GM23248 (cell line): ENCODE data around the gene KLHL22.
"Not testable (repeated sequence)": the region's sequence is repeated elsewhere in the genome, so short reads cannot be mapped to it uniquely, and the experiment has no call there.

ENCODE experiments used
- EZH2 ChIP-seq: fragments of 200-600 bp; sonication (generic); IDR thresholded peaks from 2 replicates; pipeline ENCODE4 v1.6.1; 2018; ENCODE audit warnings: antibody characterized with exemption, mild to moderate bottlenecking; ENCODE audit not compliant: insufficient read depth, poor library complexity, severe bottlenecking
- EZH2phosphoT487 ChIP-seq: fragments of 200-600 bp; sonication (generic); IDR thresholded peaks from 2 replicates; pipeline ENCODE4 v1.6.1; 2018; ENCODE audit warnings: antibody characterized with exemption, moderate library complexity, mild to moderate bottlenecking, low read depth; ENCODE audit not compliant: insufficient read depth

DNA sequence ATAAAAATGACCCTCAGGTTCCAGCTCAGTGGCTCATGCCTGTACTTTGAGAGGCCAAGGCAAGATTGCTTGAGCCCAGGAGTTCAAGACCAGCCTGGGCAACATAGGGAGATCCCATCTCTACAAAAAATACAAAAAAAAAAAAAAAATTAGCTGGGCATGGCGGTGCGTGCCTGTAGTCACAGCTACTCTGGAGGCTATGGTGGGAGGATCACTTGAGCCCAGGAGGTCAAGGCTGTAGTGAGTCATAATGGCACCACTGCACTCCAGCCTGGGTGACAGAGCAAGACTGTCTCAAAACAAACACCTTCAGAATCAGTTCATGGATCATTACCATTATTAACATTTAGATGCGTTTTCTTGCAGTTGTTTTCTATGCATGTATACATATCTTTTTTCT is 86.2 kb downstream of the KLHL22 start:
- not testable (repeated sequence) for TF ChIP-seq EZH2phosphoT487, EZH2
